Stimulated activated CD4-positive, alpha-beta T cell treated with anti-CD3 and anti-CD28 coated beads, Interleukin-4, amount 100 ng/mL, for 4 hours (primary cell): ENCODE data around the gene TNNI3K.

Experiments used
- DNase-seq, 2 experiments: peaks; one replicate each; pipeline ENCODE4 v3.0.0-alpha.2; 2020

The TNNI3K gene

GRCh38 chr1:74583397-74583796, 348.2 kb downstream of the TNNI3K start:
- no peak for DNase-seq

DNA sequence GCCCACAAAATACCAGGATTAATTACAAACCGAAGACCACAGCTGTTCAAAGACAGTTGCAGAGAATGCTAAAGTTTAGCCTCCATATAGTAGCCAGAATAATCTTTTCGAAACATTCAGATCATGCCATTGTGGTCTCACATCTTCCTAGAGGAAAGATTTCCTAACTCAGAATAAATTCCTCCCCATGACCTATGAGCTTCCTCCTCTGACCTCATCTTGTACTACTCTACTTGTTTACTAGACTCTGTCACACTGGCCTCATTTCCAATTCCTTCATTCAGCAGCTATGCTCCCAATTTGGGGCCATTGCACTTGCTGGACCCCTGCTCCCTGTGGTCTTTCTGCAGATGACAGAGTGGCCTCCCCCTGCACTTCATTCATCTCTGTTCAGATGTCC, 349.0 kb downstream of the TNNI3K start:
- DNase-seq = no peak

- no peak for DNase-seq
Measured at GRCh38 chr1:74586253-74586897, 351.2 kb downstream of the TNNI3K start.

- DNase-seq = no peak
Measured at GRCh38 chr1:74587888-74588287, 352.7 kb downstream of the TNNI3K start.

DNA sequence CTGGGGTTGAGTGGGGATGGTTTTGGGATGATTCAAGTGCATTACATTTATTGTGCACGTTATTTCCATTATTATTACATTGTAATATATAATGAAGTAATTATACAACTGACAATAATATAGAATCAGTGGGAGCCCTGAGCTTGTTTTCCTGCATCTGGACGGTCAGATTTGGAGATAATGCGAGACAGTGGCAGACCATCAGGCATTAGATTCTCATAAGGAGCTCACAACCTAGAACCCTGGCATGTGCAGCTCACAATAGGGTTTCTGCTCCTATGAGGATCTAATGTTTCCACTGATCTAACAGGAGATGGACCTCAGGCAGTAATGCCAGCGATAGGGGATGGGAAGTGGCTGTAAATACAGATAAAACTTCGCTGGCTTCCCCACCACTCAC, 355.1 kb downstream of the TNNI3K start:
- DNase-seq = no peak

DNA sequence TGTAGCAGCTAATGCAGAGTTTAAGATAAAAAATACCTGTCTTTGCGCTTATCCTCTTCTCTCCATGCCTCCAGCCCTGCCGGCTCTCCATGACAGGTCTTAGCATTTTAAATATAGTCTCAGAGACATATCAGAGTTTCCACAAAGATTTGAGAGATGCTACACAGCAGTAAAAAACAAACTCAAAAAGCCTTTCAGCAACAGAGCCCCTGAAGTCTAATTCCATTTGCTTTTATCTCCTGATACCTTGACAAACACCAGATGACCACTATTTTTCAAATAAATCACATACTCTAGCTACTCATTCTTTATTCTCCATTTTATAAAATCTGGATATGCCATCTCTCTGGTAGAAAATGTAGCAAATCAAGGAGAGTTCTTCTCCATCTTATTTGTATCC, 356.8 kb downstream of the TNNI3K start:
- no peak for DNase-seq

DNA sequence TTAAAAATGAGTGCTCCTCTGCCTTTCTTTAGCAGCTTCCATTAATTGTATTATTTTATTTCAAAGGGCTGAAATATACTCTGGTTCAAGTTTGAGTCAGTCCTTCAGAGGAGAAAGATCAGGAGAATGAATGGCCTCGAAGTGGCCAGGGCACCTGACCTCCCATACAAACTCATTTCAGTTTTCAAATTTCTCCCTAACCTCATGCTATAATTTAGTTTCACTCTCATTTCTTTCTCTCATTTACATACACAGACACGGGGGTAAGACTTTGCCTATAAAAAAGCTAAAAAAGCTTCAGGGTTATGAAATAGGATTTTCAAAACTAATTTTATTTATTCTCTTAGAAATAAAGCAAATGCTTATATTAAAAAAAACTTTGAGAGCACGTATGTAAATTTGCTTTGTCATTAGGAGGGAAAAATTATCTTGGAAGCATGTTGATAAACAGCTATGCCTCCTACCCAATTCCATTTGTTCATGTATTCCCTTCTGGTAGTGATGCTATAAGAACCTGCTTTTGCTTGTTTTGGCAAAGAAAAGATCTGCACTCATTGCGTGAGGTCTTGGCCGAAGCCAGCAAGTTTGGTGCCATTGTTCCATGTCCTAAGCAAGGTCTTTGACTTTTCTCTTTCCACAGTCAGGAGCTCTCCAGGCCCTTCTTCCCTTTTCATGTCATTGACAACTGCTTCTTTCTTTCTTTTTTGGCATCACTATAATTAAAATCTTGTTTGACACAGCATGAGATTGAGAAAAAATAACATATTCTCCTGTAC, 357.6 kb downstream of the TNNI3K start:
- no peak for DNase-seq
